H1 (cell line): Measurements from ENCODE around the gene POLR3G. TPM values are rescaled to one million over a fixed set of nuclear protein-coding genes. Genes with fewer than 3 reads are reported as not detected.

ENCODE experiments used
- CTCF ChIA-PET: fragments of 300-600 bp; sonication (Branson Sonifier 250); formaldehyde crosslinking; loops from one replicate; lab custom pipeline; 2021; ENCODE audit not compliant: partially characterized antibody; lab: Charles Lee
- POLR2A ChIA-PET: fragments of 300-600 bp; sonication (Branson Sonifier 250); formaldehyde crosslinking; loops from one replicate; lab custom pipeline; 2021; ENCODE audit warnings: inconsistent platforms; ENCODE audit not compliant: partially characterized antibody; lab: Charles Lee
- DNase-seq, 2 experiments: peaks; one replicate each; pipeline versions ENCODE4 v3.0.0 to v3.0.0-alpha.2; 2010 to 2022; ENCODE audit warnings: low spot score in 2 of 2, low read depth in 1 of 2, mixed read lengths in 1 of 2
- FAIRE-seq: peaks from 2 replicates; lab custom pipeline; 2011; peaks lifted over from hg19 to GRCh38; lab: Jason Lieb, UNC
- H2AFZ ChIP-seq: 2 replicates; pipeline ENCODE4 v1.8.1; 2012; ENCODE audit warnings: low read length, inconsistent platforms
- H2AK5ac ChIP-seq: 2 replicates; pipeline ENCODE4 v1.6.1; 2013; ENCODE audit warnings: low read depth, low read length
- H2BK120ac ChIP-seq: replicated peaks from 2 replicates; pipeline ENCODE3; 2013; ENCODE audit warnings: low read depth, low read length, inconsistent platforms
- H2BK12ac ChIP-seq: 2 replicates; pipeline ENCODE4 v1.6.1; 2013; ENCODE audit warnings: low read depth, low read length
- H2BK15ac ChIP-seq: 2 replicates; pipeline ENCODE4 v1.6.1; 2013; ENCODE audit warnings: low read length
- H2BK20ac ChIP-seq: 2 replicates; pipeline ENCODE4 v1.6.1; 2013; ENCODE audit warnings: low read length
- H2BK5ac ChIP-seq: 2 replicates; pipeline ENCODE4 v1.6.1; 2013; ENCODE audit warnings: low read depth, low read length
- H3K14ac ChIP-seq: 2 replicates; pipeline ENCODE4 v1.6.1; 2013; ENCODE audit warnings: inconsistent platforms; ENCODE audit not compliant: insufficient read length
- H3K18ac ChIP-seq: 2 replicates; pipeline ENCODE4 v1.6.1; 2013; ENCODE audit warnings: low read length; ENCODE audit errors: extremely low read depth
- H3K23ac ChIP-seq: 2 replicates; pipeline ENCODE4 v1.6.1; 2013; ENCODE audit warnings: inconsistent platforms; ENCODE audit not compliant: insufficient read length
- H3K23me2 ChIP-seq: 2 replicates; pipeline ENCODE4 v1.6.1; 2013; ENCODE audit warnings: low read depth, low read length
- H3K27ac ChIP-seq: 2 replicates; pipeline ENCODE4 v1.6.1; 2011; ENCODE audit warnings: low read depth, low read length, inconsistent platforms
- H3K27me3 ChIP-seq, 4 experiments: replicated peaks in 1 of 4; 1 replicate in 1 of 4; 2 replicates in 3 of 4; pipeline versions ENCODE4 v1.6.1 to v1.8.1; 2011 to 2013; ENCODE audit warnings: low read length in 3 of 4, mild to moderate bottlenecking in 3 of 4, inconsistent platforms in 2 of 4, mixed read lengths in 2 of 4, moderate library complexity in 1 of 4; ENCODE audit not compliant: control insufficient read depth in 3 of 4, insufficient read depth in 3 of 4; ENCODE audit errors: extremely low read depth in 1 of 4
- H3K36me3 ChIP-seq, 4 experiments: 2 replicates each; pipeline versions ENCODE4 v1.6.1 to v1.8.1; 2011 to 2013; ENCODE audit warnings: mild to moderate bottlenecking in 4 of 4, low read length in 3 of 4, moderate library complexity in 2 of 4, control low read depth in 1 of 4, inconsistent platforms in 1 of 4; ENCODE audit not compliant: insufficient read depth in 4 of 4, control insufficient read depth in 2 of 4
- H3K4ac ChIP-seq: replicated peaks from 2 replicates; pipeline ENCODE3; 2013; ENCODE audit warnings: low read length, low read depth, mixed read lengths, inconsistent platforms; ENCODE audit not compliant: insufficient read length
- H3K4me1 ChIP-seq, 4 experiments: replicated peaks in 1 of 4; 1 replicate in 1 of 4; 2 replicates in 3 of 4; pipeline versions ENCODE4 v1.6.1 to v1.8.1; 2011 to 2013; ENCODE audit warnings: low read length in 3 of 4, inconsistent platforms in 2 of 4, mixed read lengths in 1 of 4; ENCODE audit not compliant: insufficient read depth in 4 of 4, control insufficient read depth in 3 of 4
- H3K4me2 ChIP-seq, 2 experiments: 2 replicates each; pipeline versions ENCODE4 v1.6.1 to v1.8.1; 2011 to 2013; ENCODE audit warnings: low read depth in 2 of 2, low read length in 2 of 2, control low read depth in 1 of 2, inconsistent platforms in 1 of 2, mild to moderate bottlenecking in 1 of 2; ENCODE audit not compliant: insufficient read depth in 1 of 2
- H3K4me3 ChIP-seq, 4 experiments: fragments of 200-600, 300-600 bp in 1 of 4; sonication (generic), shearing (Covaris generic), sonication (Bioruptor Twin) in 1 of 4; 2 replicates each; pipeline versions ENCODE4 v1.5.1 to v1.8.1; 2011 to 2016; ENCODE audit warnings: low read length in 4 of 4, low read depth in 3 of 4, control low read depth in 2 of 4, inconsistent platforms in 2 of 4, mild to moderate bottlenecking in 2 of 4, mixed read lengths in 1 of 4, moderate library complexity in 1 of 4; ENCODE audit not compliant: insufficient read depth in 2 of 4; ENCODE audit errors: extremely low read depth in 1 of 4
- H3K56ac ChIP-seq: replicated peaks from 2 replicates; pipeline ENCODE3; 2013; ENCODE audit warnings: low read depth, mild to moderate bottlenecking, mixed read lengths, low read length, inconsistent platforms; ENCODE audit not compliant: insufficient read length
- H3K79me1 ChIP-seq: 2 replicates; pipeline ENCODE4 v1.6.1; 2013; ENCODE audit warnings: low read depth, low read length, control low read depth
- H3K79me2 ChIP-seq, 2 experiments: 2 replicates each; pipeline versions ENCODE4 v1.6.1 to v1.8.1; 2012 to 2013; ENCODE audit warnings: low read length in 2 of 2, mild to moderate bottlenecking in 2 of 2, inconsistent platforms in 1 of 2; ENCODE audit not compliant: insufficient read depth in 2 of 2, control insufficient read depth in 1 of 2
- H3K9ac ChIP-seq, 4 experiments: replicated peaks in 1 of 4; 1 replicate in 1 of 4; 2 replicates in 3 of 4; pipeline versions ENCODE4 v1.6.1 to v1.8.1; 2011 to 2013; ENCODE audit warnings: low read depth in 3 of 4, low read length in 3 of 4, control low read depth in 2 of 4, mild to moderate bottlenecking in 2 of 4, moderate library complexity in 2 of 4, inconsistent platforms in 1 of 4; ENCODE audit errors: extremely low read depth in 1 of 4
- H3K9me3 ChIP-seq, 2 experiments: 2 replicates each; pipeline versions ENCODE4 v1.6.1 to v1.8.1; 2012 to 2013; ENCODE audit warnings: mild to moderate bottlenecking in 2 of 2, moderate library complexity in 2 of 2, control low read depth in 1 of 2, inconsistent platforms in 1 of 2, low read depth in 1 of 2, low read length in 1 of 2, mixed read lengths in 1 of 2; ENCODE audit not compliant: insufficient read depth in 2 of 2
- H4K20me1 ChIP-seq, 2 experiments: replicated peaks in 1 of 2; 2 replicates each; pipeline versions ENCODE3 to v1.8.1; 2011 to 2013; ENCODE audit warnings: inconsistent platforms in 2 of 2, low read length in 2 of 2, mild to moderate bottlenecking in 1 of 2; ENCODE audit not compliant: insufficient read depth in 2 of 2, control insufficient read depth in 1 of 2
- H4K5ac ChIP-seq: 2 replicates; pipeline ENCODE4 v1.6.1; 2013; ENCODE audit warnings: low read length, low read depth, mixed read lengths, inconsistent platforms; ENCODE audit not compliant: insufficient read length
- H4K8ac ChIP-seq: 2 replicates; pipeline ENCODE4 v1.8.0; 2013; ENCODE audit warnings: mild to moderate bottlenecking, moderate library complexity, low read length, inconsistent platforms; ENCODE audit not compliant: insufficient read depth; ENCODE audit errors: extremely low read depth
- H4K91ac ChIP-seq: replicated peaks from 2 replicates; pipeline ENCODE3; 2013; ENCODE audit warnings: low read length, mixed read lengths, inconsistent platforms; ENCODE audit not compliant: insufficient read length
- BACH1 ChIP-seq: IDR thresholded peaks from 2 replicates; pipeline ENCODE4 v1.6.1; 2012; ENCODE audit warnings: low read length, improper control_type of control experiment
- JUN ChIP-seq: IDR thresholded peaks from 2 replicates; pipeline ENCODE4 v1.6.1; 2011; ENCODE audit warnings: low read depth, mild to moderate bottlenecking, improper control_type of control experiment, low read length
- KDM4A ChIP-seq: IDR thresholded peaks from one replicate; pipeline ENCODE4 v1.7.1; 2012; ENCODE audit warnings: low read depth, mild to moderate bottlenecking, moderate library complexity, low read length, inconsistent platforms; ENCODE audit not compliant: severe bottlenecking
- MAFK ChIP-seq: IDR thresholded peaks from 2 replicates; pipeline ENCODE4 v1.6.1; 2012; ENCODE audit warnings: low read depth, mild to moderate bottlenecking, improper control_type of control experiment, low read length
- POLR2AphosphoS5 ChIP-seq: IDR thresholded peaks from 2 replicates; pipeline ENCODE4 v1.6.1; 2011; ENCODE audit warnings: low read depth, low read length
- RFX5 ChIP-seq: IDR thresholded peaks from 2 replicates; pipeline ENCODE4 v1.6.1; 2011; ENCODE audit warnings: low read depth, low read length, improper control_type of control experiment, borderline replicate concordance
- SAP30 ChIP-seq: fragments of 300-600 bp; sonication (generic); IDR thresholded peaks from 2 replicates; pipeline ENCODE4 v1.7.1; 2012; ENCODE audit warnings: low read length, moderate library complexity, mild to moderate bottlenecking, inconsistent platforms; ENCODE audit not compliant: insufficient read depth, insufficient replicate concordance
- SIRT6 ChIP-seq: IDR thresholded peaks from one replicate; pipeline ENCODE4 v1.7.1; 2012; ENCODE audit warnings: low read length, inconsistent platforms
- SIX5 ChIP-seq: IDR thresholded peaks from 2 replicates; pipeline ENCODE4 v1.6.1; 2011; ENCODE audit warnings: mild to moderate bottlenecking, low read depth, low read length
- SUZ12 ChIP-seq: fragments of 200-600 bp; sonication (generic); IDR thresholded peaks from 2 replicates; pipeline ENCODE4 v1.6.1; 2012; ENCODE audit warnings: mild to moderate bottlenecking, inconsistent platforms, low read length, moderate library complexity, mixed read lengths
- TBP ChIP-seq: IDR thresholded peaks from 2 replicates; pipeline ENCODE4 v1.6.1; 2011; ENCODE audit warnings: low read depth, low read length, improper control_type of control experiment
- TEAD4 ChIP-seq: IDR thresholded peaks from 2 replicates; pipeline ENCODE4 v1.6.1; 2012; ENCODE audit warnings: low read depth, low read length, inconsistent platforms, mixed read lengths
- YY1 ChIP-seq: IDR thresholded peaks from 2 replicates; pipeline ENCODE4 v1.6.1; 2011; ENCODE audit warnings: low read depth, mild to moderate bottlenecking, low read length
- ZNF274 ChIP-seq: IDR thresholded peaks from 2 replicates; pipeline ENCODE4 v1.7.0; 2012; ENCODE audit warnings: low read length, borderline replicate concordance; ENCODE audit errors: extremely low read depth
- WGBS, 2 experiments: shearing (Covaris generic) in 1 of 2; methylation state at CpG; one replicate each; pipeline versions ENCODE4 v1.1.6 to v1.1.7; 2013 to 2015; ENCODE audit warnings: low lambda C conversion rate in 2 of 2, mixed read lengths in 2 of 2, inconsistent platforms in 1 of 2, low coverage in 1 of 2, missing lambda C conversion rate in 1 of 2; ENCODE audit not compliant: insufficient replicate concordance in 2 of 2, insufficient coverage in 1 of 2, insufficient read length in 1 of 2; ENCODE audit errors: extremely low coverage in 1 of 2, missing lambda C conversion rate in 1 of 2; 5-methylcytosine and 5-hydroxymethylcytosine counted together
- polyA plus RNA-seq, 7 experiments: library from polyadenylated mRNA; depleted of rRNA in 3 of 7; stranded (reverse) in 5 of 7; unstranded in 2 of 7; fragments of >200 nt in 5 of 7; fragments of 200-250 nt in 2 of 7; gene quantifications; 1 replicate in 5 of 7; 2 replicates in 1 of 7; 4 replicates in 1 of 7; pipeline versions ENCODE4 v1.2.1 to v1.2.3, GENCODE V29; 2011 to 2013; ENCODE audit warnings: missing spikeins in 2 of 7, mixed read lengths in 2 of 7
- total RNA-seq: library from RNA; stranded (reverse); fragmentation: NEBNext Ultra II Directional; extraction: Animal tissue kit (Norgen Biotek cat#: 25700); gene quantifications from 2 replicates; pipeline ENCODE4 v1.2.1, GENCODE V29; 2021

The POLR3G gene
- total and polyA plus RNA-seq, 2 of the 8 experiments (the other 6 are each of a cell fraction or from before 2014, with no cell fraction given) = 119 to 179 TPM

DNA sequence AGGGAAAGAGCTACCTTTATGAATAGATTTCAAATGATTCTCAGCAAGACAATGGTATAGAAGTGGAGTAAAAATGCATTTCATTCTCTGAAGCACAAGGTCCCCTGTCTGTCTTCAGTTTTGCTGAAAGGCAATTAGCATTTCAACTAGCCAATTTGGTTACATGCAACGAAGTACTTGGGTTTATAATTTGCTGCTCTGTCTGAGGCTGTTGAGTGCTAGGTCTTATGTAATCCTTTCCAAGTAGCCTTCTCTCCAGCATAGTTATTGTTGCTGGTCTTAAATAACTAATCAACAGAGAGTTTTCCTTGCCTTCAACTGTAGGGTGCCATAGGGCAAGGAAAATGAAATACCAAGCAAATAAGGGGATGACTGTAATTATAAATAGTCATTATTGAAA is 88.4 kb downstream of the POLR3G start:
- Histone ChIP-seq H3K79me2 (peaks cover 0 to 88% of the 10 kb centered on the region in 2 experiments; a peak in 3 of 4 replicates), H2BK120ac (no peak overlapping the region), H3K4me3 (peak overlapping the region in 1 of 4 experiments; percentile 96; a peak in 2 of 8 replicates), H2BK12ac (no peak overlapping the region), H3K4ac (no peak overlapping the region), H3K27ac (no peak overlapping the region), H3K23ac (no peak overlapping the region), H3K79me1 (no peaks in the 10 kb centered on the region), H3K27me3 (no peaks in the 10 kb centered on the region), H2BK15ac (no peak overlapping the region), H3K4me1 (peaks cover 0 to 22% (median 9%) of the 10 kb centered on the region in 4 experiments; a peak in 5 of 7 replicates), H4K20me1 (peaks cover 0 to 2% of the 10 kb centered on the region in 2 experiments), H3K56ac (no peak overlapping the region), H3K4me2 (peak overlapping the region; percentile 44 to 98; a peak in 3 of 4 replicates), H3K9me3 (no peaks in the 10 kb centered on the region), H3K18ac (no peak overlapping the region), H2AFZ (no peak overlapping the region), H3K23me2 (no peaks in the 10 kb centered on the region), H2AK5ac (no peak overlapping the region), H4K8ac (no peak overlapping the region), H3K9ac (peak overlapping the region in 1 of 4 experiments; percentile 14; a peak in 1 of 7 replicates), H4K5ac (no peak overlapping the region), H4K91ac (no peak overlapping the region), H2BK20ac (no peak overlapping the region), H3K14ac (no peak overlapping the region), H2BK5ac (no peak overlapping the region), H3K36me3 (no peaks in the 10 kb centered on the region)
- POLR2A ChIA-PET = interaction anchor here (1.0 to 1.4 kb wide), 2 partner anchors 12 to 20 kb away, joined by 3 to 6 read pairs; no protein-coding TSS in a partner anchor
- CTCF ChIA-PET = interaction anchor here (1.2 to 2.3 kb wide), 4 partner anchors 18 to 43 kb away, joined by 3 to 6 read pairs (median 4); no protein-coding TSS in a partner anchor
- no peak for DNase-seq
- TF ChIP-seq SAP30 (no peak), TBP (no peak), SUZ12 (no peak), POLR2AphosphoS5 (no peak), SIX5 (no peak), RFX5 (no peak), MAFK (no peak), ZNF274 (no peak), JUN (no peak), YY1 (no peak), TEAD4 (no peak), BACH1 (no peak), KDM4A (no peak), SIRT6 (no peak)
- FAIRE-seq = peak; percentile 36
- 0% methylated on average over 1 of the region's 1 CpG; no CpG with 5 or more reads in 1 of the 2 experiments for WGBS, 2 experiments
